NCI-H510A (cell line): Measurements from ENCODE around the gene ELMO1.

Source experiments
- DNase-seq: peaks from one replicate; lab custom pipeline; 2025; lab: John Stamatoyannopoulos, UW

Gene ELMO1

DNA sequence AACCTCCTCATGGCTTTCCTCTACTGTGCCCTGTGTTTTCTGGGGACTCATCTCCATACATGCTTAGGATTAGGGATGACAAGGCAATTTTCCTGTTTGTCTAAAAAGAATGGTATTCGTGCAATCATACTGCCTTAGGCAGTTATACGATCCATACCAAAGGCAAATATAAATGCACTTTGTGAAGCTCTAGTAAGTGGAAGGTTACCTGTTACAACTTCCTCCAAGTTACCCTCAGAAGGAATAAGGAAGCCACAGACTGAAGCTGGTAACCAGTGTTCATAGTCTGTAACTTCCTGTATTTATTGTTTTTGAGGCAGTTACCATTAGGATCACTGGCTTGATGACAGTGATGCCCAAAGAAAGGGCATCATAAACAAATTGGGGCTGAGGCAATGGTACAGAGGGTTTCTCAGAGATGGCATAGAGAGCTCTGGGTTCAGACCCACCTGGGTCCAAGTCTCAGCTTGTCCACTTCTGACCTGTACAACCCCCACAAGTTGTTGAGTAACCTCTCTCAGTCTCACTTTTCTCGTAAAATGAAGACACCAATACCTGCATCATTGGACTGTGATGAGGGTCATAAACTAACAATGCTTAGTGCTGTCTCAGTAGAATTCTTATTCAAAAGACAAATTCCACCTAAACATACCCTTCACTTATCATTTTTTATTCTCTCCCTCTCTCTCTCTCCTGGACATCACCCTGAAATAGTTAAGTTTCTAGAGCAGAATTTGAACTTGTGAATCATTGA is 138.2 kb downstream of the ELMO1 start:
- no peak for DNase-seq

- DNase-seq: no peak
Observed at GRCh38 chr7:37309493-37309892, 139.2 kb downstream of the ELMO1 start.

GRCh38 chr7:37304921-37305320 is 143.7 kb downstream of the ELMO1 start:
- DNase-seq: no peak

DNA sequence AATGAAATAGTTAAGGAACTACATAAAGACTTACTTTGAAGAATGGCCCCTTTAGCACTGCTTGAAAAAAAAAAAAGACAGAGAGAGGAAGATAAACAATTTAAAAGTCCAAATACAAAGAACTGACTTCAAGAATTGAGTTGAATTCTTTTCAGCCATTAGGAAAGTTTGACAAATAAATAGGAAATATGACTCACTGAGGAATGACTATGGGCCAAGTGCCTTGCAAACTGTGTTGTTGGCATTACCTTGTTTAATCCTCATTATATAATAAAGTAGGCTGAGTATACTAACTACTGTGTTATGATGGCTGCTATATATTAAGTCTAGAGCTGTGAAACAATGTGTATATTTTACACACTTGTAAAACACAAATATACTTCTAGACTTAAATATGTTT is 151.1 kb downstream of the ELMO1 start:
- no peak for DNase-seq

- DNase-seq: no peak
Observed at GRCh38 chr7:37295401-37295800, 153.3 kb downstream of the ELMO1 start.

DNA sequence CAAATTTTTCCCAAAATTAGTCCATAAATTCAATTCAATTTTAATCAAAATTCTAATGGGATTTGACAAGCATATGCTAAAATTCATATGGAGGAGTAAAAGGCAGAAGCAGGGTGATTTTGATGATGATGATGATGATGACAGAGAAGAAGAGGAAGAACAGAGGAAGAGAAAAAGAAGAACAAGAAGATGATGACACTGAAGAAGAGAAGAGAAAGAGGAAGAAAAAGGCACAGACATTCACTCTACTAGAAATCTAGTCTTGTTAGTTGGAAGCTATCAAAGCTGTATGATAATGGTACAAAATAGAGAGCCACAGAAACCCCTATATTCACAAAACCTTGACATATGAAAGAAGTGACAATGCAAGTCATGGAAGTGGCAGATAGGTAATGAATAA is 157.9 kb downstream of the ELMO1 start:
- no peak for DNase-seq

DNA sequence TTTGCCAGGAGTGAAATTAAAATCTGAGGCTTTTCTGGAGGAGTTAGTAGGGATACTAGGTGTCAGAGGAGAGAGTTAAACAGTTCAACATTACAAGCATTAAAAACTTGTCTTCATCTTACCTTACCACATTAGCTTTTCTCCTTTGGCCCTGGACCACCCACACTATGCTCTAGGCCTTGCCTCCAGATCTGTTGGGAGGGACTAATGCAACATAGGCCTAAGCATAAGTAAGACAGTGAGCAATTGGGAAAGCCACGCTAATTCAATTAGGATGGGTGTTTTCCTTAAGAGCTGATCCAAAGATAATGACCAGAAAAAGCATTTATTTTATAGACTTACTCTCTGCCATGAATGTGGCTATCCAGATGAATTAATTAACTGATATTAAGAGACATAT is 158.9 kb downstream of the ELMO1 start:
- DNase-seq: no peak

DNA sequence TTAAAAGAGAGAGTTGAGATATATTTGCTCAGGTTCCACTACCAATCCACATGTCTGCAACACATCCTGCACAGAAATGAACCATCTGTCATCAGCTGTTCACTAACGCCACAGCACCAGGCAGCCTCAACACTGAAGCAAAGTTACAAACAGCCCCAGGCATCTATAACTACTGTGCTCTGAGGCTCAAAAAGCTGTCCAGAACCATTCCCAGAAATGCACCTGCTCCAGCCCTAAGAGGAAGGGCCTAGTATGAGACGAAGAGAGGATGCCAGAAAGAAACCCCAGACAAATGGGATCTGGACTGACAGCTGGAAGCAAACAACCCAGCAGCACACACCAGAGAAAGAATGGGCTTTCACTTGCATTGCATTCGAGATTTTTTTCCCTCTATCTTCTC is 159.3 kb downstream of the ELMO1 start:
- DNase-seq: no peak

GRCh38 chr7:37287131-37287855 is 161.4 kb downstream of the ELMO1 start:
- peak; percentile 42 for DNase-seq

DNA sequence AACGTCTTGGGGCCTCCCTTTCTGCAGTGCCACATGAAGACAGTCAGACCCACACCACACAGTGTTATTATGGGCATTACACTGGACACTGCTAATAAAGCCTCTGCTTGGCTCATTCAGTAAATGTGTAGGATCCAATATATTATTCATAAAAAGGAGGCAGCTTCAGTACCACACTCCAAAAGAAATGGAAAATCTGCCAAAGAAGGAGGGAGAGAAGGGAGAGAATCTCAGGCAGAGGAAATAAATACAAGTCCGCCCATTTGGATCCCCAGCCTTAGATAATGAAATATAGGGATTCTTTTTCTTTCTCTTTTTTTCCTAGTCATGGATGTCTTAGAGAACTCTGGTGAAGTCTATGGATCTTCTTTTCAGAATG is 162.2 kb downstream of the ELMO1 start:
- DNase-seq: no peak

DNA sequence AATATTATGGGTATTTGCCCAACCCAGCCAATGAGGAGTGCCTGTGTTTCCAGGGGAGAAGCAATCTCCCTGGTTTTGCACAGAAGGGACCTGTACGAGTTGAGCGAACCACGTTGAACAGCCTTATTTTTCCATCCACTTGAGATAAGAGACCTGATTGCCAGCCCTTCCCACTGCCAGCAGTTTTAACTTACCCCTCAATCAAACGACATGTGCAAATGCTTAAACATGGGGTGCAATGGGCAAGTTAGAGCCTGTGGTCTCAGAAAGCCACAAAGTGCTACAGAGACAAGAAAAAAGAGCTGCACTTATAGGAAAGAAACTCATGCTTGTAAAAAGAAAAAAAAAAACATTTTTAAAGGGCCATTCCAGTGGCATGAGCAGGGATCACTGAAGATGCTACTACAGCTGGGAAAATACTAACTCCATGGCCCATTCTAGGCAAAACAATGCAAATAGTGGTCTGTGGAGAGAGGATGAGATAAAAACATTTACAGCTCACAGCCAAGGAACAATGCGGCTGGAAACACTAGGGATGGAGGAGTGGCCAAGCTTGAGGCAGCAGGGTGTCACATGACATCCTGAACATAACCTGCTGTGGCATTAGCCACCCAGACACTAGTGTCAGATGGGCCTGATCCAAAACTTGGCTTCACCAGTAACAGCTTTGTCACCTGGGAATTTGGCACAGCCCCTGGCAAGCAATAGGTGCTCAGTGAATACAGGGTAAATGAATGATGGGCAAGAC is 162.8 kb downstream of the ELMO1 start:
- DNase-seq: no peak

GRCh38 chr7:37284805-37285231 is 163.8 kb downstream of the ELMO1 start:
- DNase-seq: no peak

GRCh38 chr7:37284285-37284684 is 164.4 kb downstream of the ELMO1 start:
- DNase-seq: no peak

GRCh38 chr7:37283716-37284115 is 164.9 kb downstream of the ELMO1 start:
- no peak for DNase-seq

DNA sequence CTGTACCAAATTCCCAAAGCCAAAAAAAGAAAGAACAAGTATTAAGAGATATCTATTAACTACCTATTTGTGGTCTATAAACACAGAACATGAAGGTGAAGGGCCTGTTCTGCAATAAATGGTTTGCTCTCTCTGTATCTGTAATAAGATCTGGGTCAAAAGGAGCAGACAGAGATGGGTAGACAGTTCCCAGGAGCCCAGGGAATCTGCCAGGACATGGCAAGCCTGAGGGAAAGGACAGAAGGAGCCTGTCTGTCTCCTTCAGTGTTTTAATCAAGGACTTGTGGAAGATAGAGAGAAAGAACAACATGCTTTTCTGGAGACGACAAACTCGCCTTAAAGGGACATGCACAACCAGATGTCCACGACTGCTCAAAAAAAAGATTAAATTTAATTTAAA is 165.7 kb downstream of the ELMO1 start:
- no peak for DNase-seq

DNA sequence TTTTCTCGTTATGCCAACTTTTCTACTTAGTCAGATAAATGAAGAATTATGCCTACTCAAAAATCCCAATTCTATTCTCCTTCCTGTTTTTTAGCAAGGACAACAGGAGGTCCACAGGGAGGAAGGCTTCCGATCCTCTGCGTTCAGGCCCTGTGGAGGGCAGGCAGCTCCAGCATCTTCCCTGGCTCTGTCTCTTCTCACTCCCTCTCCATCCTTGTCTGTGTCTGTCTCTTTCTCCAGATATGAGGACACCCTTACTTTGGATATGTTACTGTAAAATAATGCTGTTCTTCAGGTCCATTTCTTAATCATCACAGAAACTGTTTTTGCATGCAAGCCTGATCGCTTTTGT is 166.6 kb downstream of the ELMO1 start:
- DNase-seq: no peak

DNA sequence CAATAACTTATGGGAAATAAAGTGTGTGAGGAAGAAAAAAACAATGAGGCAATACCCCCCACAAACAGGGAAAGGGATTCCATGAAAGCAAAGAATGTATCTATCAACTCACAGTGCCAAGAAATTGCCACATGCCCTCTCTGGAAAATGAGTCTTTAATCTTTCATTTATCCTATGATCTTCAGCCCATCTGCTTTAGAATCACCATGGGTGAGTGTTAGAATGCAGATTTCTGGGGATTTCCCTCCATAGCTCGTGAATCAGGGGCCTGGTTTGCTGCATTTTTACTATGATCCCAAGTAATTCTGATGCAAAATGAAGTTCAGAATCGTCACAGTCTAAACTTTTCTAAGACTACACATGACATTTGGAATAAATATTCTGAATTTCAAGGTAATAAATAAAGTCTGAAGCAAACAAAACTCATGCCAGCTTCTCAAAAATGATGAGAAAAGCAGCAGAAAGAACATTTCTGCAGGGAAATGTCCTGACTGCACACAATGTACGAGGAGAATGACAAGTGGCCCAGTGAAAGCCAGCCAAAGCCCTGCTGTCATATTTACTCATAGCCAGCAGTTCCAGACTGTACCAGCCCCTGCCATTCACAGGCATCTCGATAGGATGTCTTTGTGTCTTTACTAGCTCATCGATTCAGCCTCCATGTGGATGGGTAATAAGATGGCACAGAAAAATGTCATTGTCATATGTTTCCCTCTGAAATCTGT is 167.1 kb downstream of the ELMO1 start:
- no peak for DNase-seq

DNA sequence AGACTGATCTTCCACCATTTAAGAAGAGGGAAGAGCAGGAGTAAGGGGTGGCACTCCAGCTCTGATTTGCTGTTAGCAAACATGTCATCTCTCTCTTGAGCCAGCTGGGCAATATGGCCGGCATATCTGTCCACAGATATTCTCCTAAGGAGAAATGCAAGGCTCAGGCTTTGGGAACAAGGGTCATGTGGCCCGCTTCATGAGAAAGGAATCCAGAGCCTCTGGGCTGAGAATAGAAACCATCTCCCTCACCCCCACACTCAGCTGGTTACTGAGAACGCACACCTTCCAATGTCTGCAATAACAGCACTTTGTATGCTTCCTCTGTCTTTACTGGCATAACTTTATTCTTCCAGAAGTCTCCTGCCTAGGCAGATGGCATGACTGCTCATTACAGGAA is 171.2 kb downstream of the ELMO1 start:
- DNase-seq: no peak

GRCh38 chr7:37275078-37275710 is 173.5 kb downstream of the ELMO1 start:
- no peak for DNase-seq

DNA sequence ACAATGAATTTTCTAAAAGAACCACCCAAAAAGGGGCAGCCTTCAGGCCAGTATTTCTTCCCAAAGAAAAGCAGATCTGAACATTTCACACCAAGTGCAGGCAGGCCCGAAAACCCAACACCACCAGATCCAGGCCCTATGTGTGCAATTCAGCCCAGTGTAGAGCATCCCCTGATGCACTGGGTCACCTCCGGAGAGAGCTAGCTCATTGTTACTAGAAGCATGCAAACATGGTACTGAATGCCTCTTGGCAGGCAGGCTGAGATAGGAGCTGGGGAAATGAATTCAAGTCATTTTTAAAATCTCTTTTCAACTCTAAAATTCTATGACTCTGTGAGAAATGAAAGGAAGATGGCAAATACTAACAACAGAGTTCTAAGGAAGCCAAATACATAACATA is 174.8 kb downstream of the ELMO1 start:
- DNase-seq: no peak

DNA sequence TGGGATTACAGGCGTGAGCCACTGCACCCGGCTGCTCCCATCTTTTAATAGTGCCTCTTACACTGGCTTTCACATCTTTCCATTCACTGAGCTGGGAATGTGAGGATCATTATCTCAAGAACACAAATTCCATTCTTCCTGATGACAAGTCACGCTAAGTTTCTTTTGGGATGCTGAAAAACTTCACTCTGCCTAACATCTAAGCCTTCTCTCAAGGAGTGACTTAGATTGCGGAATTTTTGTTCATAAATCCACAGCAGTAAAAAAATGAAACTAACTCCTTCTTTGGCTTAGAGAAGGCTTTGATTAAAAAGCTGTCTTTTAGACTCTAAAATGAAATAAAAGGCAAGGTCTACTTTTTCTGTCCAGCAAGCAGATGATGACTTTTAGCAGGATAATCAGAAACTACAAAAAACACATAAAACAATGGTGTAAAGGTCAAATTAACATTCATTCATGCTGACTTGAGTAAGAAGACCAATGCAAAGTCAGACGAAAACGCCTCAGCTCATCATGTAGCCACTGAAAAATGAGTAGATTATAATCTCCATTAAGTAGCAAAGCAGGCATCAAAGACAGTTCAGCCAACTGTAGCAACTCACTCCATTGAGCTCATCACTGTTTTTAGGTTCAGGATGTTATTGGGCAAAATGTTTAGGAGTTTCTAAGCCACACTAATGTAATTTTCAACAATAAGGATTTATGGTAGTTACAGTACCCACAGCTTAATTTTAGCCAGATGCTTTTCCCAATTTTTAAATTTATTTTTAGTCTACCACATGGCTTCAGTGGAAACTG is 178.8 kb downstream of the ELMO1 start:
- no peak for DNase-seq
